ENCODE data around the gene ILK. TPM values are rescaled to one million over a fixed set of nuclear protein-coding genes. Genes with fewer than 3 reads are reported as not detected.

ILK gene
- total RNA-seq, 2 donors from 2014 or later: 82.8 to 137 TPM

DNA sequence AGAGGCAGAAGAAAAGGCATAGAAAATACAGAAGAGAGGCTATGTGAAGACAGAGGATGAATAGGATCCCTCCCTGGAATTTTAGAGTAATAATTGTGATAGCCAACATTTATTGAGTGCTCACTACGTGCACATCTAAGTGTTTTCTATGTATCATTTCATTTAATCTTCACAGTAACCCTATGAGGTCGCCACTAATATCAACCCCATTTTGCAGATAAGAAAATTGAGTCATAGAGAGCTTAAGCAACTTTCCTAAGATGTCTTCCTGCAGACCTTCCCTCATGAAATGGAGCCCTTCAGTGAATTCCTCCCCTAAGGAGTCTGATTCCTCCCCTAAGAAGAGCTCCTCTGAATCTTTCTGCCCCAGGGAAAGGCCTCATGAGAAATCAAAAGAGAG lies 38.2 kb upstream of the ILK start:
- H3K4me3 ChIP-seq: no peak overlapping the region
- intact Hi-C loops (cut with DNase I): no loop called here
- no peaks in the 10 kb centered on the region for H3K27me3 ChIP-seq
- DNase-seq (no peak), ATAC-seq (no peak)
- H3K27ac ChIP-seq: no peak overlapping the region
- H3K9me3 ChIP-seq: no peaks in the 10 kb centered on the region
- TF ChIP-seq POLR2A (IDR thresholded peaks at IDR 0.05): no peak
- TF ChIP-seq CTCF (IDR thresholded peaks at IDR 0.05): no peak
- WGBS, 2 donors: 58 to 83% methylated on average over 2 of the region's 2 CpGs
- peaks cover 10% of the 10 kb centered on the region for H3K4me1 ChIP-seq
- no peaks in the 10 kb centered on the region for H3K36me3 ChIP-seq (replicated peaks in 1 of 2; ENCODE audit: insufficient read depth in 1 of 2, low read depth in 2 of 2)

- no peak overlapping the region for H3K4me3 ChIP-seq
- H3K36me3 ChIP-seq (replicated peaks in 1 of 2; ENCODE audit: insufficient read depth in 1 of 2, low read depth in 2 of 2): no peaks in the 10 kb centered on the region
- no peak for ATAC-seq
- DNase-seq: no peak
- H3K9me3 ChIP-seq: no peaks in the 10 kb centered on the region
- H3K27ac ChIP-seq: no peak overlapping the region
- H3K4me1 ChIP-seq: peaks cover 10% of the 10 kb centered on the region
- intact Hi-C loops (cut with DNase I): no loop called here
- TF ChIP-seq CTCF (IDR thresholded peaks at IDR 0.05) (no peak), POLR2A (IDR thresholded peaks at IDR 0.05) (no peak)
- no peaks in the 10 kb centered on the region for H3K27me3 ChIP-seq
- WGBS, 2 donors: 80 to 84% methylated on average over 4 to 5 of the region's 5 CpGs
These were observed 37.4 kb upstream of the ILK start for GRCh38 chr11:6565988-6566703.

- Histone ChIP-seq H3K4me3 (no peak overlapping the region), H3K27me3 (no peaks in the 10 kb centered on the region), H3K9me3 (no peaks in the 10 kb centered on the region), H3K4me1 (peaks cover 10% of the 10 kb centered on the region), H3K36me3 (replicated peaks in 1 of 2; ENCODE audit: insufficient read depth in 1 of 2, low read depth in 2 of 2) (no peaks in the 10 kb centered on the region), H3K27ac (no peak overlapping the region)
- TF ChIP-seq POLR2A (IDR thresholded peaks at IDR 0.05): no peak
- TF ChIP-seq CTCF (IDR thresholded peaks at IDR 0.05): no peak
- intact Hi-C loops (cut with DNase I): no loop called here
- DNase-seq: no peak
- WGBS, 2 donors: 83 to 94% methylated on average over 12 to 13 of the region's 13 CpGs
- ATAC-seq: no peak
These were observed 36.7 kb upstream of the ILK start for GRCh38 chr11:6566704-6567370.

DNA sequence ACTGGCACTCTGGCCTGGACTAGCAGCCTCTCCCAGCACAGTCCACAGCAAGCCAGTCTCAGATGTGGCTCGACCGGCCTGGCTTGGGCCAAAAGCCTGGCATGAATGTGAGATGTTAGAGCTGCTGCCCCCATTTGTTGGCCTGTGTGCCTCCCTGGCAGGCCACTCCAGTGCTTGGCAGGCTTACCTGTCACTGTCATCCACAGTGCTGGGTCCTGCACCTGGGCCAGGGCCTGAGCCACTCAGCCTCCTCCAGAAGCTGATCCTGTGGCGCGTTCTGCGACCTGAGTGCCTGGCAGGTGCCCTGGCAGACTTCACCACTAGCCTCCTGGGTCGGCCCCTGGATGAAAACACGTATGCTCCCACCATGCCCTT lies 36.2 kb upstream of the ILK start:
- Histone ChIP-seq H3K27ac (no peak overlapping the region), H3K4me1 (peaks cover 10% of the 10 kb centered on the region), H3K4me3 (no peak overlapping the region), H3K9me3 (no peaks in the 10 kb centered on the region), H3K36me3 (replicated peaks in 1 of 2; ENCODE audit: insufficient read depth in 1 of 2, low read depth in 2 of 2) (no peaks in the 10 kb centered on the region), H3K27me3 (no peaks in the 10 kb centered on the region)
- no peak for ATAC-seq
- intact Hi-C loops (cut with DNase I): no loop called here
- TF ChIP-seq CTCF (IDR thresholded peaks at IDR 0.05) (no peak), POLR2A (IDR thresholded peaks at IDR 0.05) (no peak)
- WGBS, 2 donors: 82 to 100% methylated on average over 1 to 7 of the region's 7 CpGs
- DNase-seq: no peak

Data from body of pancreas (tissue), 4 donors.